Myocyte (in vitro differentiated cells): ENCODE data around the gene NUDCD3. TPM values are rescaled to one million over a fixed set of nuclear protein-coding genes. Genes with fewer than 3 reads are reported as not detected.
A peak's percentile ranks its signal among the peaks of the same experiment; 100 is the strongest.

Experiments
- DNase-seq: peaks from one replicate; pipeline ENCODE4 v3.0.0-alpha.2; 2012; ENCODE audit warnings: low read depth
- total RNA-seq: library from RNA; depleted of rRNA; stranded (reverse); fragments of >200 nt; gene quantifications from 2 replicates; pipeline ENCODE4 v1.2.3, GENCODE V29; 2014

NUDCD3 gene
- total RNA-seq, 1 donor from 2014 or later = 84.3 TPM

- DNase-seq = no peak
Measured at GRCh38 chr7:44372560-44373417, 117.7 kb downstream of the NUDCD3 start.

DNA sequence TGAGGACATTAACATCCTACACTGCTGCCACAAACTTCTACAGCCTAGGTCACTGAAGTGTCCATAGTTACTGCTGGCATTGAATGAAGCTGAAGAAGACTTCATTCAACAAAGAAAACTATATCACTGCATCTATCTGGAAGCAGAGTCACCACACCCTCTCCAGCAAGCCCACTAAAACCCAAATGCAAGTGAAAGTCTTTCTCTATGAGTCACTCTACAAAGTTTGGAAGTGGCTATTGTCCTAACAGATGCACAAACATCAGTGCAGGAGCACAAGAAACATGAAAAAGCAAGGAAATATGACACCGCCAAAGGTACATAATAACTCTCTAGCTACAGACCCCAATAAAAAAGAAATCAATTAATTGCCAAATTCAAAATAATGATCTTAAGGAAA lies 121.6 kb downstream of the NUDCD3 start:
- peak; percentile 57 for DNase-seq

GRCh38 chr7:44368455-44368854 lies 122.0 kb downstream of the NUDCD3 start:
- DNase-seq = peak; percentile 55

DNA sequence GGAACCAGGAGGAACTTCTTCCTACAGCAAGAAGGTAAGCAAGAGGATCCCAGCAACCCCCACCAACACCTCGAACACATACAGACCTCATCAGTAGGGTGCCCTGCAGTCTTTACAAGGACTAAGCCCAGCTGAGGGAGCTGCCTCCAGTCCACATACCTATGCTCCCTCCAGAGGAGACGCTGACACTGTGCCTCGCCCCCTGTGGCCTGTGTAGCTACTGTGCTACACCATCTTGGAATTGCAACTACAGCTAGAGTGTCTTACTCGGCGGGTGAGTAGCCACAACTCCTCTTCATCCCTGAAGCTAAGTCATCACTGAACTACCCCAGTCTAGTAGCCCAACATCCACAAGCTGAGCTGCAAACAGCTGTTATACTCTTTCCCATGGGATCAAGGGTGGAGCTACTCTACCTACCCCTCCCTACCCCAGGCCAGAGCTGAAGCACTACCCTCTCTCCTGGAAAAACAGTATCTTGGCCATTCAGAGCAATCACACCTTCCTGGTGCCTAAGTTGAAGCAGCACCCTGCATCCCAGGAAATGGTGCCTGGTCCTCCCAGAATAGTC lies 122.9 kb downstream of the NUDCD3 start:
- peak; percentile 67 for DNase-seq

DNA sequence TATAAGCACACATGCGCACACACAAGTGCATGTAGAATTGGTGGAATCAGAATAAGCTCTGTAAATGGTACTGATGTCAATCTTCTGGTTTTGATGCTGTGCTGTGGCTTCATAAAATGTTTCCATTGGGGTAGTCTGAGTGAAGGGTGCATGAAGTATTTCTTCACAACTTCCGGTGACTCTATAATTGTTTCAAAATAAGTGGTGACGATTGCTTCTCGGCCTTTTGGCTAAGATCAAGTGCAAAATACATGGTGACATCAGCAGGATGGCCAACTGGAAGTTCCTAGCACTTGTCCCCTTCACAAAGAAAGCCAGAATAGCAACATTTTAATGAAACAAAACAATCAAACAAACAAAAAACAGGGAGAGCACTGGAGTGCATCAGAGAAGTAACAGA lies 123.5 kb downstream of the NUDCD3 start:
- DNase-seq = no peak

DNA sequence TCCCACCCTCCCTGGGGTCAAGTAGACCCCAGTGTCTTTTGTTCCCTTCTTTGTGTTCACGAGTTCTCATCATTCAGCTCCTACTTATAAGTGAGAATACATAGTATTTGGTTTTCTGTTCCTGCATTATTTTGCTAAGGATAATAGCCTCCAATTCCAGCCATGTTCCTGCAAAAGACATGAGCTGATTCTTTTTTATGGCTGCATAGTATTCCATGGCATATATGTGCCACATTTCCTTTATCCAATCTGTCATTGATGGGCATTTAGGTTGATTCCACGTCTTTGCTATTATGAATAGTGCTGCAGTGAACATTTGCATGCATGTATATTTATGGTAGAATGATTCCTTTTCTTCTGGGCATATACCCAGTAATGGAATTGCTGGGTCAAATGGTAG lies 136.8 kb downstream of the NUDCD3 start:
- no peak for DNase-seq

- peak; percentile 73 for DNase-seq
Measured at GRCh38 chr7:44348851-44349781, 141.3 kb downstream of the NUDCD3 start.

GRCh38 chr7:44348300-44348699 lies 142.2 kb downstream of the NUDCD3 start:
- DNase-seq = peak; percentile 53

DNA sequence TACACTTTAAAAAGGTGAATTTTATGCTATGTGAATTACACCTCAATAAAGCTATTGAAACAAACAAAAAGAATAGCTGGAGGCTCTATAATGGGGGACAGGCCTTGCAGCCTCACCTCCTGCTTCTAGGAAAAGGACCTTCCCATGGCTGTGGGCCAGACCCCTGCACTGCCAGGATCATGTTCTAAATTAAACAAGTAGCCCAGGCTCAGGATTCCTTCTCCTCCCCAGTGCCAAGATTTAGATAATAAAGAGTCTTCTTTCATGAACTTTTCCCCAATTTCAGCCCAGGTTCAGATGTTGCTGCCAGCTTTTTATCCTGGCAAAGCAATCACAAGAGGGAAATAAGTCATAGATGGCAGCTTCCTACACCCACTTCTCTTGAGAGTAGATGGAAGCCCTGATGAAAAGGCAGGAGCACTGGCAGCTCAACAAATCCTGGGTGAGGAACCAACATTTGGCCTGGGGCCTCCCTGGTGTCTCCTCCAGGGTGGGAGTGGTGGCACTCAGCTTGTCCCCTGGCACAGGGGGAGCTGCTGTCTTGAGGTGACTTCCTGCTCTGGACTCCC lies 142.8 kb downstream of the NUDCD3 start:
- DNase-seq = peak; percentile 34

DNA sequence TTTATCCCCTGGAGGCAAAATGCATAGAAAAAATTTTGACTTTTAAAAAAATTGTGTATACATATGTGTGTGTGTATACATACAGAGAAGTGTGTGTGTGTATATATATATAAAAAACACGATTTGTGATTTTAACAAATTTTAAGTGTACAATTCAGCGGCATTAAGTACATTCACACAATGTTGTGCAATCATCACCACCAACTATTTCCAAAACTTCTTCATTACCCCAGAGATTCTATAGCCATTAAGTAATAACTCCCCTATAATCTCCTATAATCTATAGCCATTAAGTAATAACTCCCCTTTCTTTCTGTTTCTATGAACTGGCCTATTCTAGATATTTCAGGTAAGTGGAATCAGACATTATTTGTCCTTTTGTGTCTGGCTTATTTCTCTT lies 144.4 kb downstream of the NUDCD3 start:
- no peak for DNase-seq

- no peak for DNase-seq
Measured at GRCh38 chr7:44341401-44341800, 149.1 kb downstream of the NUDCD3 start.

GRCh38 chr7:44338600-44338999 lies 151.9 kb downstream of the NUDCD3 start:
- no peak for DNase-seq

DNA sequence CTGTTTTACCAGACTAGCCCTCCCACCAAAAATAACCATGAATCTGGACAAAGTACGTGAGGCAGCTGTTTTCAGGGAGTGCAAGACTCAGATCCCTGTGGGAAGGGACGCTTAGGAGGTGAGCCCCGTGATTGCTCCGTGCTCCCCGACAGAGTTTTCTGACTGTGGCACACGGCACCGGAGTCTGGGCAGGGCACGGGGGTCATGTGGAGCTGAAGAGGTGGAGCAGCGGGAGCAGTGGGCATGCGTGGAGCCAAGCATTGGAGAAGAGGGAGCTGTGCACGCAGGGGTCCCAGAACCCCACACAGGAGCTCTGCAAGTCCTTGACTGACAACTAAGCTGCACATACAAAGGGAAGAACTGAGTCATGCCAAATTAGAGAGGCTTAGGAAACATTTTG lies 154.0 kb downstream of the NUDCD3 start:
- DNase-seq = no peak

DNA sequence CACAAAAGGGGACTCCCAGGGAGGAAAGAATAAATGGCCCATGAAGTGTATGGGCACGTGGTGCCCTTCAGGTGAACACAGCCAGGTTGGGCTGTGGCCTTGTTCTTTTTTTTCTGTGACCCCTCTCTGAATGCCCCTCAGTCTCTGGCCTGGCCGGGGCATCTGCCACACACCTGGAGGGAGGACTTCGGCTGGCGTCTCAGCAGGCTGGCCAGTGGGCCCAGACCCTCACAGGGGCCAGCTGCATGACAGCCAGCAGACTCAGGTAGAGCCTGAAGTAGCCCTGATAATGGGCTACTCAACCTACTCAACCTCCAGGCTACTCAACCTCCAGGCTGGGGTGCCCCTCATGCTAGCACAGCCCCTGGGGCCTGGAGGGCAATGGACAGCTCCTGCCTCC lies 155.3 kb downstream of the NUDCD3 start:
- DNase-seq = no peak

- no peak for DNase-seq
Measured at GRCh38 chr7:44334734-44335097, 155.7 kb downstream of the NUDCD3 start.

DNA sequence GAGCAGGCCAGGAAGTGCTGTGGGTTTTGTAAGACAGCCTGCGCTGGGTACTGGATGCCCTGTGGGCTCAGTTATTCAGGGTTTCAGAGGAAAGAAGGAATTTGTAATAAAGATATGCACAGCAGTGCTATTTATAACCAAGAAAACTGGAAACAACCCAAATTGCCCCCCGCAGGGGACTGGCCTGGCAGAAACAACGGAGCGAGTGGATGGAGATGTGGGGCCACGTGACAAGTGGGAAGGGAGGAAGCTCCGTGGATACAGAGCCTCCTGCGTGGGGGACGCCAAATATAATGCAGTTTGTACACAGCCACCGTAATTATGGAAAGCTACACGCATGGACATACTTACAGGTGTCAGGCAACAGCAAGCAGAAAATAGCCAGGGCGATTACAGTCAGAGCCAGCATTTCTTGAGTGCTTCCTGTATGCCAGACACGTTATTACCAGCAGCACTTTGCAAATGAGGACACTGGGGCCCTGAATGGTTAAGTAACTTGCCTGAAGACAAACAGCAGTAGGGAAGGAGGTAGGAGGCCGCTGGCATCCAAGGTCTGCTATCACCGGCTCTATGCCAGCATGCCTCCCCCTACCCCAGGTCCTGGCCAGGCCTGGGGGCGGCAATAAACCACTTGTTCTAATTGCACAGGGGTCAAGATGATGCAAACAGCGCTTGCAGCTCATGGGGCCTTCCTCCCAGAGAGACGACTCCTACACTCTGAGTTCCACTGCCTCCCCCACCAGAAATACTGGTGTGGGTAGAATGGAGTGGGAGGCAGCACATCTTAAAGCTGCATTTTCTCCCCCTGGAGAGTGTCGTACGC lies 156.3 kb downstream of the NUDCD3 start:
- no peak for DNase-seq

- DNase-seq = peak; percentile 31
Measured at GRCh38 chr7:44331682-44332081, 158.8 kb downstream of the NUDCD3 start.

GRCh38 chr7:44330331-44330730 lies 160.1 kb downstream of the NUDCD3 start:
- DNase-seq = no peak

DNA sequence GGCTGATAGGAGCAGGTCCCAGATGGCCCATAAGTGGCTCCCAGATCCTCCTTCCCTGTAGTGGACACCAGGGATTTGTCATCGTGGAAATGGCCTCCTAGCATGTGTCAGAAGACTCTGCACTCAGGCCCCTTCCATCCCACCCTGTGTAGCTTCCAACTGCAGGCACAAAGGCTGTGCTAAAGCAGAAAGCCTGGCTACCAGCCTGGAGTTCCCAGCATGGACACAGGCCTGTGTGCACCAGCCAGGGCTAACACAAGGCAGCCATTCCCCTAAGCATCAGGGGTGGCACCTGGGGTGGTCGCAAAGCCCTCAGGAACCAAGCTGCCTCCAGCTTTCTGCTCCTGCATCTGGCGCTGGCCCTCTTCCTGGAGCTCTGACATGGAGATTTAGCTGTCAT lies 160.6 kb downstream of the NUDCD3 start:
- no peak for DNase-seq
